ENCODE results near the gene VCL.

Gene VCL

GRCh38 chr10:74079028-74079935, 81.4 kb downstream of the VCL start:
- DNase-seq, result no peak

GRCh38 chr10:74079936-74080590, 82.1 kb downstream of the VCL start:
- DNase-seq, result no peak

DNA sequence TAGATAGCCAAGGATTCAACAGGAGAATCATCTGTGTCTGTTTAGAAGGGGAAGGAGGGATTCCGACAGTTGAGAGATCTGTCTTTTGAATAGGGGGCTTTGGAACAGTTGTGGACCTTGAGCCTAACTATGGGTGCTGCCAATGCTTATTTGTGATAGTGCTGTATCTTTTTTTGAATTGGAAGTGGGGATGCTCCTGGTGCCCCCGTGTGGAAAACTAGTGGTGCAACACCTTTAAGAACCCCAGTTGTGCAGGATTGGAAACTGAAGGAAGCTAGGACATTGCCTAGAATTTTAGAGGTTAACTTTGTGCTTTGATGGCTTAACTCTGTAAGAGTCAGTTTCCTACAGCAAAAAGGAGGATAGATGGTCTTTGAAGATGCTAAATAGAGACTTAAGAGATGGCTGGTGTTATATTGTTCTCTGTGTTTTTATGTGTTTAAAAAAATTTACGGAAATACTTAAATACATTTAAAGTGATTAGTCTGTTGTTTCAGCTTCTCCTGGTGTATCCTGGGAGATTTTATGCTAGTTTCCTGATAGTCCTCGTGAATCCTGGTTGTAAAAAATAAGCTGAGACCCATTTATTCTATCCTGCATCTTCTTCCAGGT, 83.4 kb downstream of the VCL start:
- DNase-seq, result peak; percentile 45 to 59

- DNase-seq, result no peak
These were observed 84.2 kb downstream of the VCL start for GRCh38 chr10:74081941-74082718.

DNA sequence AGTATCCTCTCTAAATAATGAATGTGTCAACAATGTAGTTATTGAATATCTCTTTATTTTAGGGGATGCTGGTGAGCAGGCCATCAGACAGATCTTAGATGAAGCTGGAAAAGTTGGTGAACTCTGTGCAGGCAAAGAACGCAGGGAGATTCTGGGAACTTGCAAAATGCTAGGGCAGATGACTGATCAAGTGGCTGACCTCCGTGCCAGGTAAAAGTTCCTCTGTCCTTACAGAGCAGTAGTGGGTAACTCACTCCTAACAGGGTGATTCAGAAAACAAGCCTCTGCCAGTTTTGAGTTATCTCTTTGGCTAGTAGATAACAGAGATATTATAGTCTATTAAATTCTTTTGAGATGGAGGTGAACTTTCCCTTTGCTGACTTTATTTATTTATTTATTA, 85.4 kb downstream of the VCL start:
- DNase-seq, result no peak

GRCh38 chr10:74084955-74085354, 87.0 kb downstream of the VCL start:
- no peak for DNase-seq

GRCh38 chr10:74086317-74086716, 88.4 kb downstream of the VCL start:
- DNase-seq, result no peak

DNA sequence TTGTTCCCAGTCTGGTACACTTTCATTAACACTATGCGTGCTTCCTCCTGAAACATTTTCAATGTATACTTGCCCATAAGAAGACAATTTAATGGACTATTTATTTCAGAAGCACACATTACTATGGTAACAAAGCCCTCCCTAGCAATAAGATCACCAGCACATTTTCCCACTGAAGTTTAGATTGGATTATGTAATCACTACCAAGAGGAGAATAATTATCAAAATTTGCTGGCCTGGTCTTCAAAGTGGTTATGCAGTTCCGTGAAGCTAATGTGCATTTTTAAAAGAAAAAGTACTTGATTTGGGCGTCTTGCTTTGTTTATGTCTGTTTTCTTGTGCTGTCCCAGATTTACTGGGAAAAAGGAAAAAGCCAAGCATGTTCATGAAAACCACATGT, 90.8 kb downstream of the VCL start:
- no peak for DNase-seq

DNA sequence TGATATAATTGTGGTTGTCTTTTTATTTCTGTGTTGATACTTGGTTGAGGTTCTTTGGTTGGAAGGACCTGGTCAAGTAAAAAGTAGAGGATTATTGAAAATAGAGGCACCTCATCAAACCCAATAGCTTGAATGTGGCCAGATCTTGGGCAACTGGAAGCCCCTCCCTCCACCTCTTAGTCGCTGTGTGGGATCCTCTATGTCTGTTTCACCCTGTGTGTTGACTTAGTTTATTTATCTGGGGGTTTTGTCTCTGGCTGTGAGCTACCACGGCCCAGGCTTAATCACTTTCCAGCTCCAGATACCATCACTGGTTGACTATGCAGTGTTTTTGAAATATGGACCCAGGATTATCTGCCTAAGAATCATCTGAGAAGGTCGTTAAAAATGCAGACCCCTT, 94.5 kb downstream of the VCL start:
- no peak for DNase-seq

- DNase-seq, result no peak
These were observed 95.7 kb downstream of the VCL start for GRCh38 chr10:74093530-74094164.

DNA sequence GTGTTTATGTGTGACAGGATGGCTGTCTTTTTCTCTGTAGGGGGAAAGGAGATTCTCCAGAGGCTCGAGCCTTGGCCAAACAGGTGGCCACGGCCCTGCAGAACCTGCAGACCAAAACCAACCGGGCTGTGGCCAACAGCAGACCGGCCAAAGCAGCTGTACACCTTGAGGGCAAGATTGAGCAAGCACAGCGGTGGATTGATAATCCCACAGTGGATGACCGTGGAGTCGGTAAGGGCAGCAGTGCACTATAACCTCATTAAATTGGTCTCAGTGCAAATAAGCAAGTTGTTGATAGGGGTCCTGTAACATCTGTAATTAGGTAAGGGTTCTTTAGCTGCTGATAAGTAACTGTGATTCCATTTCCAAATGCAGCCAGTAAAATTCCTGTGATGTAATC, 96.3 kb downstream of the VCL start:
- DNase-seq, result no peak

DNA sequence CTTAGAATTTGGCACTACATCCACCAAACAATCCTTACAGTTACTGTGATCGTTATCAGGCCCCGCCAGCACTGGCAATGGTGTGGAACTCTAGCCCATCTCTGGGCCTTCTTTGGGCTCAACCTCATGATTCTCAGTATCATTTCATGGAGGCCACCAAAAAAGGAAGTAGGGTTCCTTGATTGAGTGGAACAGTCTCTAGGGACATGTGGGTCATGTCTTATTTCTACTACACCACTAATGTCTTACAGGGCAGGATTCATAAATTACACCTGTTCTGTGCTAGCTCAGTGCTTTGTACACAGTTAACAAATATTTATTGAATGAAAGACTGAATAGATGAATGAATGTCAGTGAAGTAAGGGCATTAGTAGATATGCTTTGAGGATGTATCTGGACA, 98.9 kb downstream of the VCL start:
- no peak for DNase-seq

GRCh38 chr10:74097776-74098175, 99.9 kb downstream of the VCL start:
- DNase-seq, result no peak

DNA sequence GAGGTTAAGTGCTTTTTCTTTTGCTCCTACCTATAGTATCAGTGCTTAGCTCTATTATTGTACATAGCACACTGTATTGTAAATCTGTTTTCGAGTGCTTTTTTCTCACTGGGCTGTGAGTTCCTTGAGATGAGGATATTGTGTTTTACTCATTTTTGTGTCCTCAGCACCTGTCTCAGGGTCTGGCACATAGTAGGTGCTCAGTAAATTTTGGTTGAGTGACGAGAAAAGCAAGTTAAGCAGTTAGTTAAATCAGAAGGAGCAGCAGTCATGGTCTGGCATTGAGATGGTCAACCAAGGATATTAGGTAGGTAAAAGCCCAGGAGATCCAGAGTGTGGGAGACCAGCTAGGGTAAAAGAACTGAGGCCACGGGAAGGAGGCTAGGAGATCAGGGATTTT, 101.5 kb downstream of the VCL start:
- no peak for DNase-seq

GRCh38 chr10:74099836-74100235, 101.9 kb downstream of the VCL start:
- DNase-seq, result no peak

GRCh38 chr10:74103560-74104258, 105.8 kb downstream of the VCL start:
- DNase-seq, result no peak

DNA sequence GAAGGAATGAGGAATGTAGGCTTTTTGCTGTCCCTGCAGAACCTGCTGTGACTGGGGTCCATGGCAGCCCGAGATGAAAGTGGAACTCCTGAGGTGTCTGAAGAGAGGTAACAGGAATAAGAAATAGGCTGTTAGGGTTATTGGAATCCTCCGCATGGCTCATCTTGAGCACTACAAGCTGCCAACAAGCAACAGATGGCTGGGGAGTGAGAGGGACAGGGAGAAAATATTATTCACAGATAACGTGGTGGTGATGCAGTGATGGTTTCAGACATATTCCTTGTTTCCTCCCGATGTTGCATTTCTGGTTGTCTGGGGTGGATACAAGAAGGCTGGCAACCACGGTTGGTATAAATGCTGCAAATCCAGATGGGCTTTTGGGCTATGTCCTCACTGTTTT, 106.6 kb downstream of the VCL start:
- DNase-seq, result no peak

- no peak for DNase-seq
These were observed 107.1 kb downstream of the VCL start for GRCh38 chr10:74104996-74105395.

DNA sequence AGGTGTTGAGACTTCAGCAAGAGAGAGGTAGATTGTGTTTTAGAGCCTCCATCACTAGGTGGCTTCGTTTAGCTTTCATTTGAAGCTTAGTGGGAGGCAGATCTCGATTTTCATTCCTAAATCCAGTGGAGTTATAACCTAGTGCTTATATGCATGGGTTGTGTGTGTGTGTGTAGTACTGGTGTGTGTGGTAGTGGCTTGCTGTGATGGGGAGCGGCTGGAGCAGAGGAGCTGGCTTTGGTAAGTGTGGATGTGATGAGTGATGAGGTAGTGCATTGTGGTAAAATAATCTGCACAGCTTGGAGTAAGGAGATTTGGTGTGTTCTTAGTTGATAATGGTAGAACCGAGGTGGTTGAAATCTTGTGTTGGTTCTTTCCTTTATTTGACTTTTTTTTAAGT, 109.5 kb downstream of the VCL start:
- DNase-seq, result no peak

GRCh38 chr10:74109452-74109851, 111.5 kb downstream of the VCL start:
- no peak for DNase-seq

DNA sequence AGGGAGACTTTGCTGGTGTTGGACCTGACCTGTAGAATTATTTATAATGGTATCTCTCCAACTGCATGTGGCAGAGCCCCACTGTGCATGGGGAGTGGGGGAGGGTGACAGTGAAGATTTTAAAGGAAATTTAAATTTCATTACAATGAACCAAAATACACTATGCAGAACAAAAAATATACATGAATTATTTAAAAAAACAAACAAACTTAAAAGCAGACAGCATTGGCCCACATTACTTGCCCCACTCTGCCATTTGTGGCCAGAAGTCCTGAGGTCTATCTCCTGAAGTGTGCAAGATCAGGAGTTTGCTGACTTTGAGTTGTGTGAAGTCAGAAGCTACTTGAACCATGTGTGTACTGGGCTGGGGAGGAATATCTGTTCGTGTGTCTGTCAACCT, 112.2 kb downstream of the VCL start:
- DNase-seq, result no peak

DNA sequence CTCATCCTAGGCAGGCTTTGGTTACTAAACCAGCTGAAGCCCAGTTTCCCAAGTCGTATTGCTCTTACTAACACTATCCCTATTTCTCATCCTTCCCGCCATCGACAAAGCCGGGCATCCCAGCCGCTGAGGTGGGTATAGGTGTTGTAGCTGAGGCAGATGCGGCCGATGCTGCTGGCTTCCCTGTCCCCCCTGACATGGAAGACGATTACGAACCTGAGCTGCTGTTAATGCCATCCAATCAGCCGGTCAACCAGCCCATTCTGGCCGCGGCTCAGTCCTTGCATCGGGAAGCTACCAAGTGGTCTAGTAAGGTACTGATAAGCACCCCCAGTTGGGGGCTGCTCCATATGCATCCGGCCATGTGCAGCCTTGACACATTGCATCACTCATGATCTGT, 113.9 kb downstream of the VCL start:
- DNase-seq, result no peak

Data from CD4-positive, alpha-beta T cell treated with Interleukin-4 for 1 hour (primary cell).